GM12878 (cell line): ENCODE data around the gene ETV3L. TPM values are rescaled to one million over a fixed set of nuclear protein-coding genes. Genes with fewer than 3 reads are reported as not detected.

Source experiments
- BCL3 ChIP-seq: IDR thresholded peaks from 2 replicates; pipeline ENCODE4 v1.6.1; 2011; ENCODE audit warnings: borderline replicate concordance, low read depth, mild to moderate bottlenecking, moderate library complexity, low read length; ENCODE audit not compliant: insufficient read depth, poor library complexity, severe bottlenecking
- E4F1 ChIP-seq: fragments of 450-650 bp; IDR thresholded peaks from 2 replicates; pipeline ENCODE4 v1.6.1; 2018; ENCODE audit warnings: borderline replicate concordance, mild to moderate bottlenecking; ENCODE audit not compliant: partially characterized antibody
- ELK1 ChIP-seq: IDR thresholded peaks from 2 replicates; pipeline ENCODE4 v1.6.1; 2012; ENCODE audit warnings: low read depth, low read length, improper control_type of control experiment
- ESRRA ChIP-seq: IDR thresholded peaks from 2 replicates; pipeline ENCODE4 v1.6.1; 2012; ENCODE audit warnings: mild to moderate bottlenecking, low read length, improper control_type of control experiment
- HDGF ChIP-seq: fragments of 450-650 bp; IDR thresholded peaks from 2 replicates; pipeline ENCODE4 v1.6.1; 2016; ENCODE audit warnings: antibody characterized with exemption
- IKZF1 ChIP-seq: fragments of 450-650 bp; conservative IDR thresholded peaks from 2 replicates; pipeline ENCODE4 v1.6.1; 2017; ENCODE audit warnings: antibody characterized with exemption, mild to moderate bottlenecking
- IRF3 ChIP-seq: fragments of 450-650 bp; IDR thresholded peaks from 2 replicates; pipeline ENCODE4 v1.6.1; 2014; ENCODE audit warnings: mild to moderate bottlenecking
- IRF5 ChIP-seq: fragments of 450-650 bp; IDR thresholded peaks from 2 replicates; pipeline ENCODE4 v1.6.1; 2017; ENCODE audit warnings: borderline replicate concordance
- MEF2B ChIP-seq: fragments of 450-650 bp; IDR thresholded peaks from 2 replicates; pipeline ENCODE4 v1.6.1; 2018; ENCODE audit warnings: mild to moderate bottlenecking, moderate library complexity; ENCODE audit not compliant: partially characterized antibody, poor library complexity, severe bottlenecking
- MXI1 ChIP-seq: fragments of 150-350 bp; IDR thresholded peaks from 2 replicates; pipeline ENCODE4 v1.6.1; 2011; ENCODE audit warnings: low read depth, mild to moderate bottlenecking, inconsistent platforms, low read length, improper control_type of control experiment
- NBN ChIP-seq: fragments of 450-650 bp; IDR thresholded peaks from 2 replicates; pipeline ENCODE4 v1.6.1; 2016
- NFYA ChIP-seq: IDR thresholded peaks from 2 replicates; pipeline ENCODE4 v1.6.1; 2011; ENCODE audit warnings: low read depth, mild to moderate bottlenecking, low read length, improper control_type of control experiment, borderline replicate concordance
- NR2F1 ChIP-seq: fragments of 450-650 bp; conservative IDR thresholded peaks from 2 replicates; pipeline ENCODE4 v1.6.1; 2017; ENCODE audit warnings: mild to moderate bottlenecking
- PAX5 ChIP-seq: IDR thresholded peaks from 2 replicates; pipeline ENCODE4 v1.6.1; 2011; ENCODE audit warnings: low read depth, low read length, borderline replicate concordance
- POLR2A ChIP-seq: IDR thresholded peaks from 2 replicates; pipeline ENCODE4 v1.6.1; 2011; ENCODE audit warnings: low read depth, mild to moderate bottlenecking, low read length
- POU2F2 ChIP-seq: IDR thresholded peaks from 3 replicates; pipeline ENCODE4 v1.6.1; 2011; ENCODE audit warnings: low read depth, mild to moderate bottlenecking, low read length, borderline replicate concordance
- SPI1 ChIP-seq: IDR thresholded peaks from 2 replicates; pipeline ENCODE4 v1.6.1; 2011; ENCODE audit warnings: low read depth, mild to moderate bottlenecking, low read length, moderate library complexity, borderline replicate concordance; ENCODE audit not compliant: insufficient read depth
- STAT1 ChIP-seq: fragments of 450-650 bp; conservative IDR thresholded peaks from 2 replicates; pipeline ENCODE4 v1.6.1; 2014; ENCODE audit warnings: antibody characterized with exemption, mild to moderate bottlenecking
- TCF12 ChIP-seq: IDR thresholded peaks from 2 replicates; pipeline ENCODE4 v1.6.1; 2011; ENCODE audit warnings: low read depth, mild to moderate bottlenecking, low read length
- USF2 ChIP-seq: IDR thresholded peaks from 2 replicates; pipeline ENCODE4 v1.6.1; 2011; ENCODE audit warnings: low read depth, low read length, improper control_type of control experiment, borderline replicate concordance
- YBX1 ChIP-seq: fragments of 450-650 bp; IDR thresholded peaks from 2 replicates; pipeline ENCODE4 v1.6.1; 2016; ENCODE audit warnings: antibody characterized with exemption
- ZNF217 ChIP-seq: fragments of 450-650 bp; IDR thresholded peaks from 2 replicates; pipeline ENCODE4 v1.6.1; 2017; ENCODE audit warnings: antibody characterized with exemption, mild to moderate bottlenecking
- polyA plus RNA-seq, 11 experiments: library from polyadenylated mRNA; depleted of rRNA in 4 of 11; unstranded in 6 of 11; stranded (reverse) in 5 of 11; fragments of >200 nt; fragmentation: Nextera tagmentation in 4 of 11; fragmentation: Illumina TruSeq in 1 of 11; extraction: Ambion mirVana in 4 of 11; extraction: Trizol in 1 of 11; gene quantifications; 1 replicate in 1 of 11; 2 replicates in 10 of 11; pipeline versions ENCODE4 v1.2.1 to v1.2.3, GENCODE V29; 2011 to 2016; ENCODE audit warnings: inconsistent platforms in 2 of 11, missing spikeins in 2 of 11, low read depth in 1 of 11
- total RNA-seq, 4 experiments: library from RNA; depleted of rRNA in 3 of 4; stranded (reverse); fragments of >200 nt in 3 of 4; fragmentation: Illumina TruSeq in 1 of 4; extraction: Trizol in 1 of 4; gene quantifications; 2 replicates each; pipeline versions ENCODE4 v1.2.1 to v1.2.3, GENCODE V29; 2013 to 2021

Gene ETV3L
- total and polyA plus RNA-seq, 10 of the 15 experiments (the other 5 are each of a cell fraction or from before 2014, with no cell fraction given) = 0.03 to 1.3 (median 0.44) TPM

GRCh38 chr1:157105988-157106812 is 6.6 kb upstream of the ETV3L start (continued):
- TF ChIP-seq BCL3 (peak; percentile 70), MEF2B (no peak), STAT1 (no peak), ELK1 (no peak), IRF5 (no peak), YBX1 (no peak), IRF3 (no peak), ESRRA (no peak), PAX5 (peak; percentile 61; the same call in 1 of the 2 replicates), POU2F2 (no peak), MXI1 (no peak), NFYA (no peak), TCF12 (peak; percentile 84), E4F1 (no peak), SPI1 (peak; percentile 99), NBN (peak; percentile 81), NR2F1 (peak; percentile 78), USF2 (no peak), HDGF (peak; percentile 94), IKZF1 (peak; percentile 97), ZNF217 (no peak), POLR2A (0 out of 2 replicates have a peak, but pooled peaks have one; percentile 21)
